Measurements from ENCODE around the gene INCENP. TPM values are rescaled to one million over a fixed set of nuclear protein-coding genes. Genes with fewer than 3 reads are reported as not detected.

The INCENP gene
- total RNA-seq, 1 donor: 39.3 TPM

- DNase-seq (ENCODE audit: low read depth): no peak
- TF ChIP-seq CTCF (IDR thresholded peaks at IDR 0.05; ENCODE audit: insufficient read depth, low read depth, low read length): no peak
- H3K4me3 ChIP-seq (ENCODE audit: low read depth, low read length): no peak overlapping the region
Measured at GRCh38 chr11:62129590-62130282, 5.9 kb downstream of the INCENP start.

GRCh38 chr11:62130283-62131169 is 6.7 kb downstream of the INCENP start:
- DNase-seq (ENCODE audit: low read depth): no peak
- no peak overlapping the region for H3K4me3 ChIP-seq (ENCODE audit: low read depth, low read length)
- no peak for TF ChIP-seq CTCF (IDR thresholded peaks at IDR 0.05; ENCODE audit: insufficient read depth, low read depth, low read length)

- no peak for TF ChIP-seq CTCF (IDR thresholded peaks at IDR 0.05; ENCODE audit: insufficient read depth, low read depth, low read length)
- DNase-seq (ENCODE audit: low read depth): no peak
- H3K4me3 ChIP-seq (ENCODE audit: low read depth, low read length): no peak overlapping the region
Measured at GRCh38 chr11:62131170-62131464, 7.3 kb downstream of the INCENP start.

GRCh38 chr11:62132191-62132590 is 8.4 kb downstream of the INCENP start:
- no peak for TF ChIP-seq CTCF (IDR thresholded peaks at IDR 0.05; ENCODE audit: insufficient read depth, low read depth, low read length)
- no peak overlapping the region for H3K4me3 ChIP-seq (ENCODE audit: low read depth, low read length)
- no peak for DNase-seq (ENCODE audit: low read depth)

- H3K4me3 ChIP-seq (ENCODE audit: low read depth, low read length): no peak overlapping the region
- no peak for DNase-seq (ENCODE audit: low read depth)
- no peak for TF ChIP-seq CTCF (IDR thresholded peaks at IDR 0.05; ENCODE audit: insufficient read depth, low read depth, low read length)
Measured at GRCh38 chr11:62132689-62133293, 9.0 kb downstream of the INCENP start.

GRCh38 chr11:62133328-62134065 is 9.7 kb downstream of the INCENP start:
- no peak for TF ChIP-seq CTCF (IDR thresholded peaks at IDR 0.05; ENCODE audit: insufficient read depth, low read depth, low read length)
- H3K4me3 ChIP-seq (ENCODE audit: low read depth, low read length): no peak overlapping the region
- no peak for DNase-seq (ENCODE audit: low read depth)
